ENCODE results near the gene ATG9B.

- no peak for TF ChIP-seq EZH2 (IDR thresholded peaks at IDR 0.05; ENCODE audit: low read length, unreplicated experiment)
- no peak for TF ChIP-seq CTCF (conservative IDR thresholded peaks at IDR 0.05; ENCODE audit: low read depth, low read length)
- no peak for TF ChIP-seq EZH2phosphoT487 (IDR thresholded peaks at IDR 0.05; ENCODE audit: borderline replicate concordance, low read length)
Observed at GRCh38 chr7:151060113-151060415, 35.8 kb upstream of the ATG9B start.
